GM23248 (cell line): ENCODE results near the gene ABHD14A. TPM values are rescaled to one million over a fixed set of nuclear protein-coding genes. Genes with fewer than 3 reads are reported as not detected.

Source experiments
- DNase-seq: peaks from one replicate; pipeline ENCODE4 v3.0.0-alpha.2; 2015
- H2AFZ ChIP-seq: fragments of 200-600 bp; sonication (generic); 2 replicates; pipeline ENCODE4 v1.6.1; 2016; ENCODE audit warnings: antibody characterized with exemption
- H3F3A ChIP-seq: fragments of 200-600 bp; sonication (generic); 2 replicates; pipeline ENCODE4 v1.6.1; 2016; ENCODE audit warnings: mild to moderate bottlenecking, antibody characterized with exemption, mixed run types; ENCODE audit not compliant: insufficient read depth
- H3K27ac ChIP-seq: fragments of 200-600 bp; sonication (generic); 2 replicates; pipeline ENCODE4 v1.5.1; 2016; ENCODE audit warnings: mild to moderate bottlenecking
- H3K27me3 ChIP-seq: fragments of 200-600 bp; sonication (generic); replicated peaks from 2 replicates; pipeline ENCODE4 v1.6.1; 2016; ENCODE audit warnings: mild to moderate bottlenecking; ENCODE audit not compliant: insufficient read depth
- H3K36me3 ChIP-seq: fragments of 200-600 bp; sonication (generic); 2 replicates; pipeline ENCODE4 v1.6.1; 2016; ENCODE audit warnings: low read depth, mild to moderate bottlenecking
- H3K4me1 ChIP-seq: fragments of 200-600 bp; sonication (generic); 2 replicates; pipeline ENCODE4 v1.6.1; 2016; ENCODE audit warnings: mild to moderate bottlenecking; ENCODE audit not compliant: insufficient read depth
- H3K4me2 ChIP-seq: fragments of 200-600 bp; sonication (generic); one replicate; pipeline ENCODE4 v1.6.1; 2016; ENCODE audit warnings: mild to moderate bottlenecking; ENCODE audit not compliant: unreplicated experiment
- H3K4me3 ChIP-seq: fragments of 200-600 bp; sonication (generic); 2 replicates; pipeline ENCODE4 v1.5.1; 2016; ENCODE audit warnings: mild to moderate bottlenecking
- H3K79me2 ChIP-seq: fragments of 200-600 bp; sonication (generic); 2 replicates; pipeline ENCODE4 v1.6.1; 2016; ENCODE audit warnings: mild to moderate bottlenecking; ENCODE audit not compliant: insufficient read depth
- H3K9ac ChIP-seq: fragments of 200-600 bp; sonication (generic); 2 replicates; pipeline ENCODE4 v1.6.1; 2016; ENCODE audit warnings: mild to moderate bottlenecking
- H3K9me2 ChIP-seq: fragments of 200-600 bp; sonication (generic); 2 replicates; pipeline ENCODE4 v1.6.1; 2016; ENCODE audit warnings: mixed run types, mild to moderate bottlenecking, moderate library complexity; ENCODE audit not compliant: insufficient read depth
- H3K9me3 ChIP-seq: fragments of 200-600 bp; sonication (generic); one replicate; pipeline ENCODE4 v1.6.1; 2017; ENCODE audit warnings: low read depth
- H4K20me1 ChIP-seq: fragments of 200-600 bp; sonication (generic); 2 replicates; pipeline ENCODE4 v1.6.0; 2016; ENCODE audit not compliant: insufficient read depth
- EZH2 ChIP-seq: fragments of 200-600 bp; sonication (generic); IDR thresholded peaks from 2 replicates; pipeline ENCODE4 v1.6.1; 2018; ENCODE audit warnings: antibody characterized with exemption, mild to moderate bottlenecking; ENCODE audit not compliant: insufficient read depth, poor library complexity, severe bottlenecking
- EZH2phosphoT487 ChIP-seq: fragments of 200-600 bp; sonication (generic); IDR thresholded peaks from 2 replicates; pipeline ENCODE4 v1.6.1; 2018; ENCODE audit warnings: antibody characterized with exemption, moderate library complexity, mild to moderate bottlenecking, low read depth; ENCODE audit not compliant: insufficient read depth
- WGBS, 2 experiments: methylation state at CpG; one replicate each; pipeline ENCODE4 v1.1.6; 2015 to 2017; ENCODE audit warnings: low lambda C conversion rate in 2 of 2, low coverage in 1 of 2; ENCODE audit errors: missing lambda C conversion rate in 2 of 2; 5-methylcytosine and 5-hydroxymethylcytosine counted together
- in situ Hi-C: fragments of 300-500 bp; cut with MboI; formaldehyde crosslinking; loops from 2 replicates; pipeline ENCODE4 v1.15.0; 2020
- polyA plus RNA-seq: library from polyadenylated mRNA; unstranded; fragments of >200 nt; fragmentation: Nextera tagmentation; extraction: Ambion mirVana; gene quantifications from 2 replicates; pipeline ENCODE4 v1.2.1, GENCODE V29; 2016
- total RNA-seq: library from RNA; depleted of rRNA; stranded (reverse); fragments of >200 nt; shearing (Covaris generic); gene quantifications from 2 replicates; pipeline ENCODE4 v1.2.3, GENCODE V29; 2014

The ABHD14A gene
- total and polyA plus RNA-seq, 2 experiments from 2014 or later, result 35.5 to 37.9 TPM

DNA sequence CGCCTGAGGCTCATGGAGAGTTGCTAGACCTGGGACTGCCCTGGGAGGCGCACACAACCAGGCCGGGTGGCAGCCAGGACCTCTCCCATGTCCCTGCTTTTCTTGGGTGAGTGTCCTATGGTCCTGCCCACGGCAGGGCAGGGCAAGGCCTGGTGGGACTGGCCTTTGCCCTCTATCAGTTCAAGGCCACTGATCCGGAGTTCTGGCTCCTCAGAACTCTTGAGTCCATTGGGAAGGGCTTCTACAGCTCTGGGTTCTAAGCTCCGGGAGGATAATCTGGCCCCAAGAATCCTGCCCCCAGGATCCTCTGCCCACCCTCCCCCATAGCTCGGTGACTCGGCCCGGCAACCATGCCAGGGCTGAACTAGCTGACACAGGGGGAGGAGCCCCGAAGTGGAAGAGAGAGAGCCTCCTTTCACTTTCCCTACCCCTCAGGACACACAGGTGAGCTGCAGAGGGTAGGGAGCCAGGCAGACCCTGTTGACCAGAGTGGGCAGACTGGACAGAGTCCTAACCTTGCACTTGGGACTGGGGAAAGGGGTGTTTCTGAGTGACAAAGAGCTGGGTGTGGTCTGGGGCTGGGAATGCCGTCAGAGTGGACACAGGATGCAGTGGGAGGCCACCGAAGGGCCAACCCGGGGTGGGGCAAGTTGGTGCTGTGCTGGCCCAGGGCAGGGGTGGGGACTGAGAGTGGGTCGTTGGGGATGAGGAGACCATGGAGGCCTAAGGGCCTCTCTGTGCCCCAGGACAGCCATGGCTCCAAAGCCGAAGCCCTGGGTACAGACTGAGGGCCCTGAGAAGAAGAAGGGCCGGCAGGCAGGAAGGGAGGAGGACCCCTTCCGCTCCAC lies 32.0 kb upstream of the ABHD14A start:
- in situ Hi-C loops, result no loop called here
- Histone ChIP-seq H3K4me1 (peaks cover 20% of the 10 kb centered on the region), H3K4me2 (peak overlapping the region; percentile 82), H3K4me3 (peak overlapping the region; percentile 71), H4K20me1 (no peaks in the 10 kb centered on the region), H3K79me2 (peaks cover 38% of the 10 kb centered on the region), H3F3A (peaks cover 13% of the 10 kb centered on the region; the same call in 1 of the 2 replicates), H2AFZ (peak overlapping the region; percentile 82), H3K9me2 (no peaks in the 10 kb centered on the region), H3K27ac (peak overlapping the region; percentile 94), H3K9me3 (no peaks in the 10 kb centered on the region), H3K9ac (peak overlapping the region; percentile 90), H3K27me3 (no peaks in the 10 kb centered on the region), H3K36me3 (no peaks in the 10 kb centered on the region)
- TF ChIP-seq EZH2, result no peak
- TF ChIP-seq EZH2phosphoT487, result no peak
- 11 to 22% methylated on average over 12 to 17 of the region's 17 CpGs for whole genome bisulfite sequencing, 2 experiments
- DNase-seq, result peak; percentile 94

DNA sequence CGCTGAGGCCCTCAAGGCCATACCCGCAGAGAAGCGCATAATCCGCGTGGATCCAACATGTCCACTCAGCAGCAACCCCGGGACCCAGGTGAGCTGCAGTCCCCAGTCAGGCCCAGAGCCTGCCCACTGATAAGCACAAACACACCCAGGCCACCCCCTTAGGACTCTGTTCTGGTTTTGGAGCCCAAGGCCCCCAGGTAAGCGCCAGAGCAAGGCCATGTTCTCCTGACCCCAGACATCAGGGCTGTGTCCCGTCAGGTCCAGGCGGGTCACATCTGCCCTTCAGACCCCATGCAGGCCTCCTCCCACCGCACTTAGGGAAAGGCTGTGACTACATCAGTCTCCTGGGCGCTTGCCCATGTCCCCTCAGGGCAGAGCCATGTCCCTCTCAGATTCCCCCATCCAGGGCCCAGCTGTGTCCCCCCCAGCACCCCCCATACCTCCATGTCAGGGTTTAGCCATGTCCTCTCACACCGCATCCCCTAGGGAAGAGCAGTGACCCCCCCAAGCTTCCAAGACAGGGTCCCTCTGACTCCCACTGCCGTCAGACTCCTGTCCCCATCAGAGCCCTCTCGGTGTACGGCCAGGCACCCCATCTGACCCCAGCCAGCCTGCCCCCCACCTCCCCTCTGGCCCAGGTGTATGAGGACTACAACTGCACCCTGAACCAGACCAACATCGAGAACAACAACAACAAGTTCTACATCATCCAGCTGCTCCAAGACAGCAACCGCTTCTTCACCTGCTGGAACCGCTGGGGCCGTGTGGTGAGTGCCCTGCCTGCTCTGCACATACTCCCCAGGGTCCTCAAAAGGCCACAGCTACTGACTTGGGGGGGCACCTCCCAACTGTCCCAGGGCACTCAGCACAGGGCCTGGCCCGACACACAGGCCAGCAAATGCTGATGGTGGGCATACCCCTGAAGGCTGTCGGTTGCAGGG lies 31.1 kb upstream of the ABHD14A start:
- Histone ChIP-seq H3K79me2 (peaks cover 29% of the 10 kb centered on the region), H3K4me3 (peak overlapping the region; percentile 71), H3K4me2 (peak overlapping the region; percentile 82), H3K27me3 (no peaks in the 10 kb centered on the region), H3K9me2 (no peaks in the 10 kb centered on the region), H3K9ac (peak overlapping the region; percentile 90), H3K27ac (peak overlapping the region; percentile 94), H4K20me1 (no peaks in the 10 kb centered on the region), H3K36me3 (no peaks in the 10 kb centered on the region), H3F3A (peaks cover 13% of the 10 kb centered on the region; the same call in 1 of the 2 replicates), H2AFZ (peak overlapping the region; percentile 82), H3K9me3 (no peaks in the 10 kb centered on the region), H3K4me1 (peaks cover 20% of the 10 kb centered on the region)
- in situ Hi-C loops, result no loop called here
- TF ChIP-seq EZH2 (no peak), EZH2phosphoT487 (no peak)
- DNase-seq, result no peak
- WGBS, 2 experiments, result 92 to 95% methylated on average over 18 to 21 of the region's 21 CpGs

DNA sequence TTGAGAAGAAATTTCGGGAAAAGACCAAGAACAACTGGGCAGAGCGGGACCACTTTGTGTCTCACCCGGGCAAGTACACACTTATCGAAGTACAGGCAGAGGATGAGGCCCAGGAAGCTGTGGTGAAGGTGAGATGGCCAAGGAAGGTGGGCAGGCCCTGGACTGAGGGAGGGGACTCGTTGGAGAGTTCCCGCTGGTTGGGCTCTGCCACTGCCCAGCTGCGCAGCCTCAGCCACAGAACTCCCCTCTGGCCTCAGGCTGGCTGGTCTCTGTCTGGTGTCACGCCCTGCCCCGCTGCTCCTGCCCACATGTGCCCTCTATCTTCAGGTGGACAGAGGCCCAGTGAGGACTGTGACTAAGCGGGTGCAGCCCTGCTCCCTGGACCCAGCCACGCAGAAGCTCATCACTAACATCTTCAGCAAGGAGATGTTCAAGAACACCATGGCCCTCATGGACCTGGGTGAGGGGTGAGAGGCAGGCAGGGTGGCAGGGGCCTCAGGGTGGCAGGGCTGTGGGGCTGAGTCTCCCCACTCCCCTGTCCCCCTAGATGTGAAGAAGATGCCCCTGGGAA lies 30.3 kb upstream of the ABHD14A start:
- TF ChIP-seq EZH2, result no peak
- TF ChIP-seq EZH2phosphoT487, result no peak
- no peak overlapping the region for H2AFZ ChIP-seq
- no peak overlapping the region for H3K4me2 ChIP-seq
- no peak overlapping the region for H3K27ac ChIP-seq
- H3K9me3 ChIP-seq, result no peaks in the 10 kb centered on the region
- H3K4me3 ChIP-seq, result no peak overlapping the region
- no peak overlapping the region for H3K9ac ChIP-seq
- H3K36me3 ChIP-seq, result no peaks in the 10 kb centered on the region
- 93 to 96% methylated on average over 11 of the region's 11 CpGs for WGBS, 2 experiments
- peaks cover 20% of the 10 kb centered on the region for H3K79me2 ChIP-seq
- no peaks in the 10 kb centered on the region for H4K20me1 ChIP-seq
- in situ Hi-C loops, result no loop called here
- no peaks in the 10 kb centered on the region for H3K9me2 ChIP-seq
- H3F3A ChIP-seq, result peaks cover 13% of the 10 kb centered on the region; the same call in 1 of the 2 replicates
- DNase-seq, result no peak
- no peaks in the 10 kb centered on the region for H3K27me3 ChIP-seq
- peaks cover 20% of the 10 kb centered on the region for H3K4me1 ChIP-seq
